H9 (cell line): ENCODE data around the gene ZNF275. TPM values are rescaled to one million over a fixed set of nuclear protein-coding genes. Genes with fewer than 3 reads are reported as not detected.

Experiments
- DNase-seq: peaks from one replicate; pipeline ENCODE4 v3.0.0-alpha.2; 2017
- H2AFZ ChIP-seq: one replicate; pipeline ENCODE4 v1.6.1; 2013; ENCODE audit warnings: mild to moderate bottlenecking, low read length, control low read depth, moderate library complexity
- H2AK5ac ChIP-seq: 2 replicates; pipeline ENCODE4 v1.6.1; 2013; ENCODE audit warnings: low read length, control low read depth, mixed read lengths; ENCODE audit not compliant: insufficient read length
- H2BK120ac ChIP-seq: one replicate; pipeline ENCODE4 v1.6.1; 2013; ENCODE audit warnings: low read depth, mild to moderate bottlenecking, low read length, control low read depth, inconsistent platforms; ENCODE audit not compliant: poor library complexity, severe bottlenecking
- H2BK12ac ChIP-seq: 2 replicates; pipeline ENCODE4 v1.6.1; 2013; ENCODE audit warnings: low read length, control low read depth, mixed read lengths, low read depth; ENCODE audit not compliant: insufficient read length
- H2BK15ac ChIP-seq: 2 replicates; pipeline ENCODE4 v1.6.1; 2013; ENCODE audit warnings: low read depth, low read length, control low read depth
- H2BK20ac ChIP-seq: one replicate; pipeline ENCODE4 v1.6.1; 2013; ENCODE audit warnings: low read depth, mild to moderate bottlenecking, low read length, control low read depth, inconsistent platforms; ENCODE audit not compliant: poor library complexity, severe bottlenecking
- H2BK5ac ChIP-seq: 2 replicates; pipeline ENCODE4 v1.6.1; 2013; ENCODE audit warnings: low read length, control low read depth, mixed read lengths; ENCODE audit not compliant: insufficient read length
- H3K14ac ChIP-seq: 2 replicates; pipeline ENCODE4 v1.6.1; 2013; ENCODE audit warnings: low read length, control low read depth; ENCODE audit not compliant: insufficient read depth
- H3K18ac ChIP-seq: 2 replicates; pipeline ENCODE4 v1.6.1; 2013; ENCODE audit warnings: low read depth, mild to moderate bottlenecking, mixed read lengths, low read length, control low read depth; ENCODE audit not compliant: insufficient read length
- H3K23ac ChIP-seq: 2 replicates; pipeline ENCODE4 v1.6.1; 2013; ENCODE audit warnings: low read length, control low read depth, mixed read lengths, low read depth; ENCODE audit not compliant: insufficient read length
- H3K23me2 ChIP-seq: 2 replicates; pipeline ENCODE4 v1.6.1; 2013; ENCODE audit warnings: low read depth, mild to moderate bottlenecking, mixed read lengths, low read length, control low read depth; ENCODE audit not compliant: insufficient read length, poor library complexity, severe bottlenecking
- H3K27ac ChIP-seq: 2 replicates; pipeline ENCODE4 v1.5.1; 2013; ENCODE audit warnings: low read length, control low read depth, mixed read lengths, low read depth; ENCODE audit not compliant: insufficient read length
- H3K27me3 ChIP-seq: 2 replicates; pipeline ENCODE4 v1.6.1; 2013; ENCODE audit warnings: low read length, control low read depth, inconsistent platforms; ENCODE audit not compliant: insufficient read depth
- H3K4ac ChIP-seq: 2 replicates; pipeline ENCODE4 v1.6.1; 2013; ENCODE audit warnings: low read depth, mild to moderate bottlenecking, control low read depth, inconsistent platforms, low read length, moderate library complexity
- H3K4me1 ChIP-seq: 2 replicates; pipeline ENCODE4 v1.6.1; 2013; ENCODE audit warnings: low read length, control low read depth, inconsistent platforms; ENCODE audit not compliant: insufficient read depth
- H3K4me2 ChIP-seq: 2 replicates; pipeline ENCODE4 v1.6.1; 2013; ENCODE audit warnings: low read length, control low read depth, mixed read lengths; ENCODE audit not compliant: insufficient read length, insufficient read depth
- H3K56ac ChIP-seq: 2 replicates; pipeline ENCODE4 v1.6.1; 2013; ENCODE audit warnings: low read depth, mild to moderate bottlenecking, mixed read lengths, low read length, control low read depth; ENCODE audit not compliant: insufficient read length
- H3K79me1 ChIP-seq: 2 replicates; pipeline ENCODE4 v1.6.1; 2013; ENCODE audit warnings: low read depth, mild to moderate bottlenecking, moderate library complexity, low read length, control low read depth, inconsistent platforms; ENCODE audit not compliant: insufficient read depth, poor library complexity, severe bottlenecking
- H3K79me2 ChIP-seq: 2 replicates; pipeline ENCODE4 v1.6.1; 2013; ENCODE audit warnings: low read length, control low read depth, inconsistent platforms; ENCODE audit not compliant: insufficient read depth
- H3K9ac ChIP-seq: 2 replicates; pipeline ENCODE4 v1.6.1; 2013; ENCODE audit warnings: low read length, control low read depth, mixed read lengths; ENCODE audit not compliant: insufficient read length; ENCODE audit errors: extremely low read depth
- H3K9me3 ChIP-seq: one replicate; pipeline ENCODE4 v1.6.1; 2013; ENCODE audit warnings: low read depth, low read length, inconsistent platforms; ENCODE audit not compliant: control insufficient read depth
- H3T11ph ChIP-seq: one replicate; pipeline ENCODE4 v1.6.1; 2013; ENCODE audit warnings: mild to moderate bottlenecking, low read length, control low read depth, inconsistent platforms
- H4K20me1 ChIP-seq: one replicate; pipeline ENCODE4 v1.6.1; 2013; ENCODE audit not compliant: control insufficient read depth, insufficient read length, insufficient read depth
- H4K5ac ChIP-seq: 2 replicates; pipeline ENCODE4 v1.6.1; 2013; ENCODE audit warnings: low read depth, mild to moderate bottlenecking, mixed read lengths, low read length, control low read depth; ENCODE audit not compliant: insufficient read length
- H4K8ac ChIP-seq: replicated peaks from 2 replicates; pipeline ENCODE4 v1.6.1; 2013; ENCODE audit warnings: low read length, control low read depth, mixed read lengths, low read depth; ENCODE audit not compliant: insufficient read length
- H4K91ac ChIP-seq: 2 replicates; pipeline ENCODE4 v1.6.1; 2013; ENCODE audit warnings: low read depth, mild to moderate bottlenecking, moderate library complexity, mixed read lengths, low read length, control low read depth; ENCODE audit not compliant: insufficient read length
- H3K27ac Mint-ChIP-seq, 3 experiments: 2 replicates in 2 of 3; 3 replicates in 1 of 3; pipeline ENCODE4 v1.8.0; 2020 to 2021; ENCODE audit warnings: mixed read lengths in 3 of 3, mild to moderate bottlenecking in 1 of 3, moderate library complexity in 1 of 3
- H3K27me3 Mint-ChIP-seq: 2 replicates; pipeline ENCODE4 v1.8.0; 2021; ENCODE audit warnings: low read depth, mild to moderate bottlenecking, moderate library complexity, mixed read lengths
- H3K36me3 Mint-ChIP-seq, 3 experiments: 2 replicates in 2 of 3; 3 replicates in 1 of 3; pipeline ENCODE4 v1.8.0; 2020 to 2021; ENCODE audit warnings: low read depth in 3 of 3, mixed read lengths in 3 of 3; ENCODE audit not compliant: insufficient read depth in 1 of 3
- H3K4me1 Mint-ChIP-seq, 2 experiments: 2 replicates each; pipeline ENCODE4 v1.8.0; 2020; ENCODE audit warnings: mixed read lengths in 2 of 2
- H3K4me3 Mint-ChIP-seq, 2 experiments: 2 replicates in 1 of 2; 3 replicates in 1 of 2; pipeline ENCODE4 v1.8.0; 2020 to 2021; ENCODE audit warnings: mild to moderate bottlenecking in 2 of 2, mixed read lengths in 2 of 2, moderate library complexity in 1 of 2
- H3K9me3 Mint-ChIP-seq, 2 experiments: 2 replicates in 1 of 2; 3 replicates in 1 of 2; pipeline ENCODE4 v1.8.0; 2020; ENCODE audit warnings: mild to moderate bottlenecking in 2 of 2, mixed read lengths in 2 of 2, moderate library complexity in 1 of 2
- WGBS: extraction: QIAGEN DNeasy Blood & Tissue Kit; methylation state at CpG from one replicate; pipeline ENCODE4 v1.1.7; 2013; ENCODE audit warnings: missing lambda C conversion rate, low lambda C conversion rate, mixed read lengths; ENCODE audit not compliant: insufficient read length; ENCODE audit errors: extremely low coverage; 5-methylcytosine and 5-hydroxymethylcytosine counted together
- total RNA-seq: library from RNA; stranded (reverse); gene quantifications from 2 replicates; pipeline ENCODE4 v1.2.1, GENCODE V29; 2021
- TF ChIP-seq, protein P1 (sequence below): fragments of 200-600 bp; sonication (generic); conservative IDR thresholded peaks from 3 replicates; pipeline ENCODE4 v1.8.0; 2021; ENCODE audit warnings: antibody characterized with exemption, mild to moderate bottlenecking

The ZNF275 gene
- total RNA-seq, 1 experiment from 2014 or later, result 11.8 TPM

DNA sequence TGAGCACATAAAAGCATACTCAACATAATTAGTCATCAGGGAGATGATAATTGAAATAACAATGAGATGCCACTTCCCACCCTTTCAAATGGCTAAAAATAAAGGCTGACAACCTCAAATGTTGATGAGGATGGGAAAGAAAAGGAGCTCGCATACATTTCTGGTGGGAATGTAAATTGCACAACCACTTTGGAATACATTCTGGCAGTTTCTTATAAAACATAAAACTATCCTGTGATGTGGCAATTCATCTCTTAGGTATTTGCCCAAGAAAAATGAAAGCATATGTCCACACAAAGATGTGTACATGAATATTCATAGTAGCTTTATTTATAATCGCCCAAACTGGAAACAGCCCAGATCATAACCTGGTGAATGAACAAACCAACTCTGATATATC, 687 bp upstream of the ZNF275 start:
- Mint-ChIP-seq H3K27ac (no peak overlapping the region), H3K36me3 (peaks cover 10 to 23% (median 15%) of the 10 kb centered on the region in 3 experiments), H3K27me3 (peaks cover 18% of the 10 kb centered on the region), H3K4me3 (peak overlapping the region; percentile 80 to 84), H3K4me1 (peaks cover 10 to 17% of the 10 kb centered on the region in 2 experiments), H3K9me3 (peaks cover 71 to 73% of the 10 kb centered on the region in 2 experiments)
- H4K20me1 ChIP-seq, result no peaks in the 10 kb centered on the region
- peak overlapping the region; percentile 24 for H3K4me2 ChIP-seq
- no peak overlapping the region for H3K4ac ChIP-seq
- no peaks in the 10 kb centered on the region for H3K23me2 ChIP-seq
- H3T11ph ChIP-seq, result no peak overlapping the region
- no peak overlapping the region for H3K18ac ChIP-seq
- H3K9ac ChIP-seq, result no peak overlapping the region
- no peaks in the 10 kb centered on the region for H3K4me1 ChIP-seq
- no CpG with 5 or more reads among the region's 2 CpGs for WGBS
- no peak overlapping the region for H2BK20ac ChIP-seq
- H2BK12ac ChIP-seq, result no peak overlapping the region
- H2BK120ac ChIP-seq, result no peak overlapping the region
- H3K79me1 ChIP-seq, result no peaks in the 10 kb centered on the region
- DNase-seq, result no peak
- no peak overlapping the region for H3K27ac ChIP-seq
- no peaks in the 10 kb centered on the region for H3K27me3 ChIP-seq
- TF ChIP-seq, protein P1, sequence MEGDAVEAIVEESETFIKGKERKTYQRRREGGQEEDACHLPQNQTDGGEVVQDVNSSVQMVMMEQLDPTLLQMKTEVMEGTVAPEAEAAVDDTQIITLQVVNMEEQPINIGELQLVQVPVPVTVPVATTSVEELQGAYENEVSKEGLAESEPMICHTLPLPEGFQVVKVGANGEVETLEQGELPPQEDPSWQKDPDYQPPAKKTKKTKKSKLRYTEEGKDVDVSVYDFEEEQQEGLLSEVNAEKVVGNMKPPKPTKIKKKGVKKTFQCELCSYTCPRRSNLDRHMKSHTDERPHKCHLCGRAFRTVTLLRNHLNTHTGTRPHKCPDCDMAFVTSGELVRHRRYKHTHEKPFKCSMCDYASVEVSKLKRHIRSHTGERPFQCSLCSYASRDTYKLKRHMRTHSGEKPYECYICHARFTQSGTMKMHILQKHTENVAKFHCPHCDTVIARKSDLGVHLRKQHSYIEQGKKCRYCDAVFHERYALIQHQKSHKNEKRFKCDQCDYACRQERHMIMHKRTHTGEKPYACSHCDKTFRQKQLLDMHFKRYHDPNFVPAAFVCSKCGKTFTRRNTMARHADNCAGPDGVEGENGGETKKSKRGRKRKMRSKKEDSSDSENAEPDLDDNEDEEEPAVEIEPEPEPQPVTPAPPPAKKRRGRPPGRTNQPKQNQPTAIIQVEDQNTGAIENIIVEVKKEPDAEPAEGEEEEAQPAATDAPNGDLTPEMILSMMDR, result no peak
- H4K8ac ChIP-seq, result no peak overlapping the region
- no peak overlapping the region for H4K91ac ChIP-seq
- H3K23ac ChIP-seq, result no peak overlapping the region
- no peaks in the 10 kb centered on the region for H3K79me2 ChIP-seq
- H3K14ac ChIP-seq, result no peak overlapping the region
- no peak overlapping the region for H2AFZ ChIP-seq
- no peak overlapping the region for H3K56ac ChIP-seq
- H2BK15ac ChIP-seq, result no peak overlapping the region
- no peak overlapping the region for H2BK5ac ChIP-seq
- no peak overlapping the region for H2AK5ac ChIP-seq
- H4K5ac ChIP-seq, result no peak overlapping the region
- H3K9me3 ChIP-seq, result peaks cover 24% of the 10 kb centered on the region
